Measurements from ENCODE around the gene COL6A2. TPM values are rescaled to one million over a fixed set of nuclear protein-coding genes. Genes with fewer than 3 reads are reported as not detected.

The COL6A2 gene
- total and polyA plus RNA-seq, 2 experiments from 2014 or later: 28.4 to 89.2 TPM

DNA sequence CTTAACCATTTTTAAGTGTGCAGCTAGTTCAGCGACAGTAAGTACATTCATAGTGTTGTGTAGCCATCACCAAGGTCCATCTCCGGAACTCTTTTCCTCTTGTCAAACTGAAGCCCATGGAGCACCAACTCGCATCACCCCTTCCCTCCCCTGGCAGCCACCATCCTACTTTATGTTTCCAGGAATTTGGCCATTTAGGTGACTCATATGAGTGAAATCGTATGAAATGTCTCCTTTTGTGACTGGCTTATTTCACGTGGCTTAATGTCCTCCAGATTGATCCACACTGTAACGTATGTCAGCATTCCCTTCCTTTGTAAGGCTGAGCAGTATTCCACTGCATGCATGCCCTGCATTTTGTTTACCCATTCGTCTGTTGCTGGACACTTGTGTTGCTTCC is 2.5 kb downstream of the COL6A2 start (continued):
- TF ChIP-seq, protein P1, sequence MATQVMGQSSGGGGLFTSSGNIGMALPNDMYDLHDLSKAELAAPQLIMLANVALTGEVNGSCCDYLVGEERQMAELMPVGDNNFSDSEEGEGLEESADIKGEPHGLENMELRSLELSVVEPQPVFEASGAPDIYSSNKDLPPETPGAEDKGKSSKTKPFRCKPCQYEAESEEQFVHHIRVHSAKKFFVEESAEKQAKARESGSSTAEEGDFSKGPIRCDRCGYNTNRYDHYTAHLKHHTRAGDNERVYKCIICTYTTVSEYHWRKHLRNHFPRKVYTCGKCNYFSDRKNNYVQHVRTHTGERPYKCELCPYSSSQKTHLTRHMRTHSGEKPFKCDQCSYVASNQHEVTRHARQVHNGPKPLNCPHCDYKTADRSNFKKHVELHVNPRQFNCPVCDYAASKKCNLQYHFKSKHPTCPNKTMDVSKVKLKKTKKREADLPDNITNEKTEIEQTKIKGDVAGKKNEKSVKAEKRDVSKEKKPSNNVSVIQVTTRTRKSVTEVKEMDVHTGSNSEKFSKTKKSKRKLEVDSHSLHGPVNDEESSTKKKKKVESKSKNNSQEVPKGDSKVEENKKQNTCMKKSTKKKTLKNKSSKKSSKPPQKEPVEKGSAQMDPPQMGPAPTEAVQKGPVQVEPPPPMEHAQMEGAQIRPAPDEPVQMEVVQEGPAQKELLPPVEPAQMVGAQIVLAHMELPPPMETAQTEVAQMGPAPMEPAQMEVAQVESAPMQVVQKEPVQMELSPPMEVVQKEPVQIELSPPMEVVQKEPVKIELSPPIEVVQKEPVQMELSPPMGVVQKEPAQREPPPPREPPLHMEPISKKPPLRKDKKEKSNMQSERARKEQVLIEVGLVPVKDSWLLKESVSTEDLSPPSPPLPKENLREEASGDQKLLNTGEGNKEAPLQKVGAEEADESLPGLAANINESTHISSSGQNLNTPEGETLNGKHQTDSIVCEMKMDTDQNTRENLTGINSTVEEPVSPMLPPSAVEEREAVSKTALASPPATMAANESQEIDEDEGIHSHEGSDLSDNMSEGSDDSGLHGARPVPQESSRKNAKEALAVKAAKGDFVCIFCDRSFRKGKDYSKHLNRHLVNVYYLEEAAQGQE (IDR thresholded peaks at IDR 0.05; ENCODE audit: unreplicated experiment): no peak
- TF ChIP-seq, protein P2, sequence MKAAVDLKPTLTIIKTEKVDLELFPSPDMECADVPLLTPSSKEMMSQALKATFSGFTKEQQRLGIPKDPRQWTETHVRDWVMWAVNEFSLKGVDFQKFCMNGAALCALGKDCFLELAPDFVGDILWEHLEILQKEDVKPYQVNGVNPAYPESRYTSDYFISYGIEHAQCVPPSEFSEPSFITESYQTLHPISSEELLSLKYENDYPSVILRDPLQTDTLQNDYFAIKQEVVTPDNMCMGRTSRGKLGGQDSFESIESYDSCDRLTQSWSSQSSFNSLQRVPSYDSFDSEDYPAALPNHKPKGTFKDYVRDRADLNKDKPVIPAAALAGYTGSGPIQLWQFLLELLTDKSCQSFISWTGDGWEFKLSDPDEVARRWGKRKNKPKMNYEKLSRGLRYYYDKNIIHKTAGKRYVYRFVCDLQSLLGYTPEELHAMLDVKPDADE (IDR thresholded peaks at IDR 0.05): no peak
- TF ChIP-seq, protein P3, sequence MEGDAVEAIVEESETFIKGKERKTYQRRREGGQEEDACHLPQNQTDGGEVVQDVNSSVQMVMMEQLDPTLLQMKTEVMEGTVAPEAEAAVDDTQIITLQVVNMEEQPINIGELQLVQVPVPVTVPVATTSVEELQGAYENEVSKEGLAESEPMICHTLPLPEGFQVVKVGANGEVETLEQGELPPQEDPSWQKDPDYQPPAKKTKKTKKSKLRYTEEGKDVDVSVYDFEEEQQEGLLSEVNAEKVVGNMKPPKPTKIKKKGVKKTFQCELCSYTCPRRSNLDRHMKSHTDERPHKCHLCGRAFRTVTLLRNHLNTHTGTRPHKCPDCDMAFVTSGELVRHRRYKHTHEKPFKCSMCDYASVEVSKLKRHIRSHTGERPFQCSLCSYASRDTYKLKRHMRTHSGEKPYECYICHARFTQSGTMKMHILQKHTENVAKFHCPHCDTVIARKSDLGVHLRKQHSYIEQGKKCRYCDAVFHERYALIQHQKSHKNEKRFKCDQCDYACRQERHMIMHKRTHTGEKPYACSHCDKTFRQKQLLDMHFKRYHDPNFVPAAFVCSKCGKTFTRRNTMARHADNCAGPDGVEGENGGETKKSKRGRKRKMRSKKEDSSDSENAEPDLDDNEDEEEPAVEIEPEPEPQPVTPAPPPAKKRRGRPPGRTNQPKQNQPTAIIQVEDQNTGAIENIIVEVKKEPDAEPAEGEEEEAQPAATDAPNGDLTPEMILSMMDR (conservative IDR thresholded peaks at IDR 0.05; ENCODE audit: low read depth in 2 of 2): no peak
- no peak for TF ChIP-seq NANOG (IDR thresholded peaks at IDR 0.05; ENCODE audit: borderline replicate concordance)

DNA sequence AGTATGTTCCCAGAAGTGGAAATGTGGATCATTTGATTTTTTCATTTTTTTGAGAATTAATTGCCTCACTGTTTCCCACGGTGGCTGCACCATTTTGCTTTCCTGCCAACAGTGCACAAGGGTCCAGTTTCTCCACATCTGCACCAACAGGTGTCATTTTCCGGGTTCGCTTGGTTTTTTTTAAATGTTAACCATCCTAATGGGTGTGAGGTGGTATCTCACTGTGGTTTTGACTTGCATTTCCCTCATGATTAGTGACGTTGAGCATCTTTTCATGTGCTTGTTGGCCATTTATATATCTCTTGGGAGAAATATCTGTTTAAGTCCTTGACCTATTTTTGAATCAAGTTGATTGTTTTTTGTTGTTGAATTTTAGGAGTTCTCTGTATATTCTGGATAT is 3.0 kb downstream of the COL6A2 start:
- H3K4me1 ChIP-seq (ENCODE audit: insufficient read depth): 0 out of 2 replicates have a peak, but pooled peaks cover 3% of the 10 kb centered on the region
- Mint-ChIP-seq H3K4me3 (no peak overlapping the region), H3K36me3 (ENCODE audit: low read depth) (peaks cover 19% of the 10 kb centered on the region), H3K4me1 (peaks cover 3% of the 10 kb centered on the region; the same call in 1 of the 3 replicates), H3K27me3 (ENCODE audit: insufficient read depth, low read depth, poor library complexity) (peaks cover 18% of the 10 kb centered on the region), H3K27ac (no peak overlapping the region), H3K9me3 (peaks cover 16% of the 10 kb centered on the region; the same call in 2 of the 3 replicates)
- no peak overlapping the region for H2AFZ ChIP-seq
- DNase-seq (ENCODE audit: low spot score) (no peak), ATAC-seq (no peak)
- no peak overlapping the region for H3K27ac ChIP-seq (ENCODE audit: low read depth)
- no peaks in the 10 kb centered on the region for H3F3A ChIP-seq (replicated peaks; ENCODE audit: low read depth)
- H4K20me1 ChIP-seq (replicated peaks; ENCODE audit: insufficient read depth): peaks cover 10% of the 10 kb centered on the region; the same call in 1 of the 2 replicates
- peaks cover 58% of the 10 kb centered on the region for H3K79me2 ChIP-seq (replicated peaks; ENCODE audit: insufficient read depth)
- peaks cover 14% of the 10 kb centered on the region; the same call in 1 of the 2 replicates for H3K27me3 ChIP-seq (ENCODE audit: insufficient read depth)
- H3K9me2 ChIP-seq (ENCODE audit: insufficient read depth): no peaks in the 10 kb centered on the region
- H3K4me3 ChIP-seq: no peak overlapping the region
- H3K4me2 ChIP-seq: no peak overlapping the region
- H3K36me3 ChIP-seq (ENCODE audit: insufficient read depth): no peaks in the 10 kb centered on the region
- TF ChIP-seq, protein P4, sequence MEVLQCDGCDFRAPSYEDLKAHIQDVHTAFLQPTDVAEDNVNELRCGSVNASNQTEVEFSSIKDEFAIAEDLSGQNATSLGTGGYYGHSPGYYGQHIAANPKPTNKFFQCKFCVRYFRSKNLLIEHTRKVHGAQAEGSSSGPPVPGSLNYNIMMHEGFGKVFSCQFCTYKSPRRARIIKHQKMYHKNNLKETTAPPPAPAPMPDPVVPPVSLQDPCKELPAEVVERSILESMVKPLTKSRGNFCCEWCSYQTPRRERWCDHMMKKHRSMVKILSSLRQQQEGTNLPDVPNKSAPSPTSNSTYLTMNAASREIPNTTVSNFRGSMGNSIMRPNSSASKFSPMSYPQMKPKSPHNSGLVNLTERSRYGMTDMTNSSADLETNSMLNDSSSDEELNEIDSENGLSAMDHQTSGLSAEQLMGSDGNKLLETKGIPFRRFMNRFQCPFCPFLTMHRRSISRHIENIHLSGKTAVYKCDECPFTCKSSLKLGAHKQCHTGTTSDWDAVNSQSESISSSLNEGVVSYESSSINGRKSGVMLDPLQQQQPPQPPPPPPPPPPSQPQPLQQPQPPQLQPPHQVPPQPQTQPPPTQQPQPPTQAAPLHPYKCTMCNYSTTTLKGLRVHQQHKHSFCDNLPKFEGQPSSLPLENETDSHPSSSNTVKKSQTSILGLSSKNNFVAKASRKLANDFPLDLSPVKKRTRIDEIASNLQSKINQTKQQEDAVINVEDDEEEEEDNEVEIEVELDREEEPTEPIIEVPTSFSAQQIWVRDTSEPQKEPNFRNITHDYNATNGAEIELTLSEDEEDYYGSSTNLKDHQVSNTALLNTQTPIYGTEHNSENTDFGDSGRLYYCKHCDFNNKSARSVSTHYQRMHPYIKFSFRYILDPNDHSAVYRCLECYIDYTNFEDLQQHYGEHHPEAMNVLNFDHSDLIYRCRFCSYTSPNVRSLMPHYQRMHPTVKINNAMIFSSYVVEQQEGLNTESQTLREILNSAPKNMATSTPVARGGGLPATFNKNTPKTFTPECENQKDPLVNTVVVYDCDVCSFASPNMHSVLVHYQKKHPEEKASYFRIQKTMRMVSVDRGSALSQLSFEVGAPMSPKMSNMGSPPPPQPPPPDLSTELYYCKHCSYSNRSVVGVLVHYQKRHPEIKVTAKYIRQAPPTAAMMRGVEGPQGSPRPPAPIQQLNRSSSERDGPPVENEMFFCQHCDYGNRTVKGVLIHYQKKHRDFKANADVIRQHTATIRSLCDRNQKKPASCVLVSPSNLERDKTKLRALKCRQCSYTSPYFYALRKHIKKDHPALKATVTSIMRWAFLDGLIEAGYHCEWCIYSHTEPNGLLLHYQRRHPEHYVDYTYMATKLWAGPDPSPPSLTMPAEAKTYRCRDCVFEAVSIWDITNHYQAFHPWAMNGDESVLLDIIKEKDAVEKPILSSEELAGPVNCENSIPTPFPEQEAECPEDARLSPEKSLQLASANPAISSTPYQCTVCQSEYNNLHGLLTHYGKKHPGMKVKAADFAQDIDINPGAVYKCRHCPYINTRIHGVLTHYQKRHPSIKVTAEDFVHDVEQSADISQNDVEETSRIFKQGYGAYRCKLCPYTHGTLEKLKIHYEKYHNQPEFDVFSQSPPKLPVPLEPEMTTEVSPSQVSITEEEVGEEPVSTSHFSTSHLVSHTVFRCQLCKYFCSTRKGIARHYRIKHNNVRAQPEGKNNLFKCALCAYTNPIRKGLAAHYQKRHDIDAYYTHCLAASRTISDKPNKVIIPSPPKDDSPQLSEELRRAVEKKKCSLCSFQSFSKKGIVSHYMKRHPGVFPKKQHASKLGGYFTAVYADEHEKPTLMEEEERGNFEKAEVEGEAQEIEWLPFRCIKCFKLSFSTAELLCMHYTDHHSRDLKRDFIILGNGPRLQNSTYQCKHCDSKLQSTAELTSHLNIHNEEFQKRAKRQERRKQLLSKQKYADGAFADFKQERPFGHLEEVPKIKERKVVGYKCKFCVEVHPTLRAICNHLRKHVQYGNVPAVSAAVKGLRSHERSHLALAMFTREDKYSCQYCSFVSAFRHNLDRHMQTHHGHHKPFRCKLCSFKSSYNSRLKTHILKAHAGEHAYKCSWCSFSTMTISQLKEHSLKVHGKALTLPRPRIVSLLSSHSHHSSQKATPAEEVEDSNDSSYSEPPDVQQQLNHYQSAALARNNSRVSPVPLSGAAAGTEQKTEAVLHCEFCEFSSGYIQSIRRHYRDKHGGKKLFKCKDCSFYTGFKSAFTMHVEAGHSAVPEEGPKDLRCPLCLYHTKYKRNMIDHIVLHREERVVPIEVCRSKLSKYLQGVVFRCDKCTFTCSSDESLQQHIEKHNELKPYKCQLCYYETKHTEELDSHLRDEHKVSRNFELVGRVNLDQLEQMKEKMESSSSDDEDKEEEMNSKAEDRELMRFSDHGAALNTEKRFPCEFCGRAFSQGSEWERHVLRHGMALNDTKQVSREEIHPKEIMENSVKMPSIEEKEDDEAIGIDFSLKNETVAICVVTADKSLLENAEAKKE (CRISPR knock-in tag; IDR thresholded peaks at IDR 0.05): no peak
- TF ChIP-seq NANOG (IDR thresholded peaks at IDR 0.05; ENCODE audit: borderline replicate concordance): no peak
- no peak for TF ChIP-seq ZNF114 (CRISPR knock-in tag; IDR thresholded peaks at IDR 0.05)
- TF ChIP-seq, protein P1 (IDR thresholded peaks at IDR 0.05; ENCODE audit: unreplicated experiment): no peak
- TF ChIP-seq ZNF331 (CRISPR knock-in tag; IDR thresholded peaks at IDR 0.05; ENCODE audit: low read depth): no peak
- no peak for TF ChIP-seq CREB1 (CRISPR knock-in tag; IDR thresholded peaks at IDR 0.05; ENCODE audit: low read depth)

All from GM23338 (cell line).